HepG2 (cell line): ENCODE data around the gene SPPL3. TPM values are rescaled to one million over a fixed set of nuclear protein-coding genes. Genes with fewer than 3 reads are reported as not detected.

ENCODE experiments used
- ARID5B ChIP-seq: IDR thresholded peaks from 2 replicates; pipeline ENCODE4 v1.4.0; 2020; ENCODE audit warnings: mild to moderate bottlenecking, missing genetic modification reagents
- CENPT ChIP-seq: sonication (generic); formaldehyde crosslinking; IDR thresholded peaks from 2 replicates; pipeline ENCODE4 v1.8.0; 2022; ENCODE audit warnings: low read depth, mild to moderate bottlenecking, moderate library complexity, missing genetic modification reagents
- DR1 ChIP-seq: sonication (generic); formaldehyde crosslinking; IDR thresholded peaks from 2 replicates; pipeline ENCODE4 v1.8.0; 2021; ENCODE audit warnings: mild to moderate bottlenecking, missing genetic modification reagents, inconsistent platforms
- FOXC1 ChIP-seq: sonication (generic); formaldehyde crosslinking; IDR thresholded peaks from 2 replicates; pipeline ENCODE4 v1.8.0; 2022; ENCODE audit warnings: mild to moderate bottlenecking, missing genetic modification reagents, borderline replicate concordance
- KDM1A ChIP-seq: IDR thresholded peaks from 2 replicates; pipeline ENCODE4 v1.6.1; 2016; ENCODE audit warnings: missing compliant biosample characterization
- PITX1 ChIP-seq: sonication (generic); formaldehyde crosslinking; IDR thresholded peaks from 2 replicates; pipeline ENCODE4 v1.5.1; 2020; ENCODE audit warnings: mild to moderate bottlenecking, missing genetic modification reagents
- SMARCE1 ChIP-seq: fragments of 450-650 bp; IDR thresholded peaks from 2 replicates; pipeline ENCODE4 v1.6.1; 2017; ENCODE audit warnings: borderline replicate concordance
- ZNF18 ChIP-seq: sonication (generic); formaldehyde crosslinking; IDR thresholded peaks from 2 replicates; pipeline ENCODE4 v1.8.0; 2022; ENCODE audit warnings: mild to moderate bottlenecking, missing genetic modification reagents; ENCODE audit not compliant: insufficient replicate concordance
- ZNF407 ChIP-seq: sonication (generic); formaldehyde crosslinking; IDR thresholded peaks from one replicate; pipeline ENCODE4 v1.5.1; 2020; ENCODE audit warnings: mild to moderate bottlenecking, missing genetic modification reagents; ENCODE audit errors: not compliant biosample characterization
- ZNF496 ChIP-seq: sonication (generic); formaldehyde crosslinking; IDR thresholded peaks from 2 replicates; pipeline ENCODE4 v1.8.1; 2023; ENCODE audit warnings: mild to moderate bottlenecking, moderate library complexity, missing genetic modification reagents; ENCODE audit not compliant: insufficient replicate concordance
- ZNF800 ChIP-seq: sonication (generic); formaldehyde crosslinking; IDR thresholded peaks from 2 replicates; pipeline ENCODE4 v1.4.0; 2020; ENCODE audit warnings: missing genetic modification reagents
- ZNF841 ChIP-seq: sonication (generic); formaldehyde crosslinking; IDR thresholded peaks from 2 replicates; pipeline ENCODE4 v1.8.1; 2023; ENCODE audit warnings: missing genetic modification reagents, borderline replicate concordance
- polyA plus RNA-seq, 8 experiments: library from polyadenylated mRNA; depleted of rRNA in 3 of 8; stranded (reverse) in 7 of 8; unstranded in 1 of 8; fragments of >200 nt; fragmentation: Illumina TruSeq in 4 of 8; extraction: Trizol in 4 of 8; gene quantifications; 2 replicates each; pipeline versions ENCODE4 v1.2.1 to v1.2.3, GENCODE V29; 2011 to 2016; ENCODE audit warnings: low read depth in 4 of 8, missing spikeins in 1 of 8, mixed read lengths in 1 of 8; ENCODE audit not compliant: insufficient read depth in 1 of 8
- total RNA-seq, 5 experiments: library from RNA; depleted of rRNA; stranded (reverse); fragments of >200 nt; fragmentation: Illumina TruSeq; extraction: Trizol; gene quantifications; 2 replicates each; pipeline ENCODE4 v1.2.3, GENCODE V29; 2016; ENCODE audit warnings: low read depth in 1 of 5

SPPL3 gene
- total and polyA plus RNA-seq, 2 of the 13 experiments (the other 11 are each of a cell fraction or from before 2014, with no cell fraction given): 8.9 to 9.1 TPM

- TF ChIP-seq ZNF841 (CRISPR knock-in tag): no peak
- no peak for TF ChIP-seq FOXC1 (CRISPR knock-in tag)
- TF ChIP-seq SMARCE1: no peak
- no peak for TF ChIP-seq ZNF407
- TF ChIP-seq CENPT: no peak
- no peak for TF ChIP-seq DR1 (CRISPR knock-in tag)
- peak; percentile 87 for TF ChIP-seq ARID5B (CRISPR knock-in tag)
- no peak for TF ChIP-seq ZNF18
- TF ChIP-seq ZNF800 (CRISPR knock-in tag): no peak
- TF ChIP-seq KDM1A: no peak
- peak; percentile 83 for TF ChIP-seq PITX1
- no peak for TF ChIP-seq ZNF496 (CRISPR knock-in tag)
These were observed 78.8 kb downstream of the SPPL3 start (continued) for GRCh38 chr12:120825337-120825736.
